ENCODE measurements around the gene SLC25A10.

The SLC25A10 gene

DNA sequence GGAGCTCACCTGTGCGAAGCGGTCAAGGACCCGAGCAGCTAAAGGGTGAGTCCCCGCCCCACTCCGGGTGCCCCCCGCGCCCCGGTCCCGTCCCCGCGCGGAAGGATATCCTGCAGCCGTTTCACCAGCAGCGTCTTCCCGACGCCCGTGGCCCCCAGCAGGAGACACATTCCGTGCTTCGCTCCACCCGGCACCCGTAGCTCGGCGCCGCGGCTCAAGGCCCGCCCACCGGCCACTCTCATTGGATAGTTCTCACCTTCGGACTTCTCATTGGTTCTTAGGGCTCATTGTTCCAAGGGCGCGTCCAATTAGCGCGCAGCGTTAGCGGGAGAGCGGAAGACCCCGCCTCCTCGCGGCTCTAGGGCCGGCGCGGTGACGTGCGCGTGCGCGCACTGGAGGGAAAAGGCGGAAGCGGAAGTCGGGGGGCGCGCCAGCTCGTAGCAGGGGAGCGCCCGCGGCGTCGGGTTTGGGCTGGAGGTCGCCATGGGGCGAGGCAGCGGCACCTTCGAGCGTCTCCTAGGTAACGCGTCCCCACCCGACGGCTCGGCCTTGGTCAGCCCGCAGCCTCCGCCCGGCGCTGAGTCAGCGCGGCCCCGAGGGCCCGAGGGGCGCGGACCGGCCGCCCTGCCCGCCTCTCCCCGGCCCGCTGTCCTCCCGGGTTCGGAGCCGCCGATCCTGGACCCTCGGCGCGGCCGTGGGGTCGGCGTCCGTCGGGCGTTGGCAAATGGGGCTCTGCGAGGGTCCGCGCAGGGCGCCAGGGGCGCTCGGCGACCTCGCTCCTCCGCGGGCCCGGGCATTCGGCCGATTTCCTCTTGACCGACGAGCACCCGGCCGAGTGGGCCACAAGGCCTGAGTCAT is 28.3 kb upstream of the SLC25A10 start, which contains the start of the genes ARL16 and HGS:
Gene ARL16, minus strand, starts transcription at position 214 of the 858 bp plus-strand sequence. Its CDS starts 44 bp downstream, at position 170.
Gene HGS, plus strand, starts transcription at position 428 of the 858 bp plus-strand sequence. Its CDS starts 56 bp downstream, at position 484.
- peak within 1 kb of the TSS; percentile 88 to 89 for H3K4me3 ChIP-seq (ENCODE audit: insufficient read depth in 1 of 2, low read depth in 1 of 2, low read length in 2 of 2)

DNA sequence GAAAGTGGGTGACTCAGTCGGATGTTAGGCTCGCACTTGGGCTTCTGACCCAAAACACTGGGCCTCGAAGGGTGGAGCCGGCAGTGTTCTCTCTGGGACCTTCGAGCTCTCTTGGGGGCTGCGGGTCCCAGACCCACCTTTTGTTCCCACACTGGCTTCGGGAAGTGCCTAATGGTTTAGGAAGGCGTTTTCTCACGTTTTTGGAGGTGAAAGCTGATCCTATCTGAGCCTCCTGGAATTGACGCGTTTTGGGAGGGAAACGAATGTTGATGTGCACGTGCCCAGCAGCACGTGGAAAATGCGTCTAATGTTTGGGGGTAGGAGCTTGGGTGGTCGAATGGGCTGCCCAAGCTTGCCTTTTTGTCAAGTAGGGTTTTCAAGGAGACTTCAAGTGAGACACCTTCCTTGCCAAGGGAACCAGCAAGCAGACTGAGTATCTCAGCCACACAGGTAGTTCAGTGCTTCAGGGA is 27.6 kb upstream of the SLC25A10 start:
- H2AK5ac ChIP-seq (ENCODE audit: low read length, severe bottlenecking) = peak overlapping the region; percentile 7
- H3K36me3 ChIP-seq (ENCODE audit: control insufficient read depth in 1 of 2, insufficient read depth in 2 of 2, low read depth in 1 of 2, low read length in 2 of 2) = peaks cover 49 to 54% of the 10 kb centered on the region in 2 experiments
- no peak overlapping the region for H2AFZ ChIP-seq (ENCODE audit: low read depth, low read length)
- H2BK15ac ChIP-seq (ENCODE audit: low read depth, poor library complexity, severe bottlenecking) = no peak overlapping the region
- peaks cover 11% of the 10 kb centered on the region for H3K79me1 ChIP-seq (replicated peaks; ENCODE audit: low read length, poor library complexity, severe bottlenecking)
- H3K4me1 ChIP-seq (ENCODE audit: control insufficient read depth, insufficient read depth, low read depth, low read length) = peaks cover 40% of the 10 kb centered on the region
- no peak overlapping the region for H2BK5ac ChIP-seq (ENCODE audit: low read depth, low read length, poor library complexity, severe bottlenecking)
- H3K9me3 ChIP-seq (ENCODE audit: control insufficient read depth, low read length) = no peaks in the 10 kb centered on the region
- H3K27ac ChIP-seq (ENCODE audit: low read length, poor library complexity, severe bottlenecking) = peak overlapping the region; percentile 85
- no peak overlapping the region for H3K14ac ChIP-seq (ENCODE audit: low read length in 2 of 2)
- peak; percentile 89 for DNase-seq
- peak overlapping the region; percentile 78 to 80 for H3K4ac ChIP-seq (ENCODE audit: low read depth in 1 of 2, low read length in 2 of 2)
- no peak overlapping the region for H4K91ac ChIP-seq (ENCODE audit: low read length)
- H2BK12ac ChIP-seq (ENCODE audit: low read length in 2 of 2) = no peak overlapping the region
- peak overlapping the region; percentile 92 for H3K9ac ChIP-seq (ENCODE audit: low read length)
- H3K23ac ChIP-seq (ENCODE audit: low read length in 2 of 2) = peak overlapping the region in 1 of 2 experiments; percentile 46
- peak overlapping the region; percentile 35 to 70 for H3K18ac ChIP-seq (ENCODE audit: low read depth in 1 of 2, low read length in 2 of 2)
- H3K27me3 ChIP-seq (ENCODE audit: control insufficient read depth in 1 of 2, insufficient read depth in 1 of 2, low read length in 2 of 2) = no peaks in the 10 kb centered on the region
- WGBS = 14% methylated on average over 16 of the region's 16 CpGs
- H3K4me2 ChIP-seq (ENCODE audit: low read length, poor library complexity, severe bottlenecking) = peak overlapping the region; percentile 92
- H2BK120ac ChIP-seq (ENCODE audit: low read depth, low read length) = no peak overlapping the region
- peak overlapping the region; percentile 50 for H4K8ac ChIP-seq (ENCODE audit: low read length)
- peak overlapping the region; percentile 88 to 89 for H3K4me3 ChIP-seq (ENCODE audit: insufficient read depth in 1 of 2, low read depth in 1 of 2, low read length in 2 of 2)

More for the DNA sequence above, 28.3 kb upstream of the SLC25A10 start, which contains the start of the genes ARL16 and HGS:
- Histone ChIP-seq H3K23ac (ENCODE audit: low read length in 2 of 2) (peak within 1 kb of the TSS in 1 of 2 experiments; percentile 70), H3K36me3 (ENCODE audit: control insufficient read depth in 1 of 2, insufficient read depth in 2 of 2, low read depth in 1 of 2, low read length in 2 of 2) (peaks cover 42 to 51% of the 10 kb centered on the region in 2 experiments), H4K8ac (ENCODE audit: low read length) (peak within 1 kb of the TSS; percentile 81), H3K9ac (ENCODE audit: low read length) (peak within 1 kb of the TSS; percentile 92), H2BK120ac (ENCODE audit: low read depth, low read length) (peak within 1 kb of the TSS; percentile 68), H4K91ac (ENCODE audit: low read length) (peak within 1 kb of the TSS; percentile 80), H2AK5ac (ENCODE audit: low read length, severe bottlenecking) (peak within 1 kb of the TSS; percentile 50), H3K27ac (ENCODE audit: low read length, poor library complexity, severe bottlenecking) (peak within 1 kb of the TSS; percentile 85), H3K4ac (ENCODE audit: low read depth in 1 of 2, low read length in 2 of 2) (peak within 1 kb of the TSS; percentile 83 to 92), H3K27me3 (ENCODE audit: control insufficient read depth in 1 of 2, insufficient read depth in 1 of 2, low read length in 2 of 2) (no peaks in the 10 kb centered on the region), H2BK5ac (ENCODE audit: low read depth, low read length, poor library complexity, severe bottlenecking) (peak within 1 kb of the TSS; percentile 87), H3K4me2 (ENCODE audit: low read length, poor library complexity, severe bottlenecking) (peak within 1 kb of the TSS; percentile 92), H3K18ac (ENCODE audit: low read depth in 1 of 2, low read length in 2 of 2) (peak within 1 kb of the TSS; percentile 70 to 84), H2BK15ac (ENCODE audit: low read depth, poor library complexity, severe bottlenecking) (peak within 1 kb of the TSS; percentile 17), H3K4me1 (ENCODE audit: control insufficient read depth, insufficient read depth, low read depth, low read length) (peaks cover 40% of the 10 kb centered on the region), H3K14ac (ENCODE audit: low read length in 2 of 2) (peak within 1 kb of the TSS; percentile 41 to 85), H3K79me1 (replicated peaks; ENCODE audit: low read length, poor library complexity, severe bottlenecking) (peaks cover 8% of the 10 kb centered on the region), H3K9me3 (ENCODE audit: control insufficient read depth, low read length) (no peaks in the 10 kb centered on the region), H2BK12ac (ENCODE audit: low read length in 2 of 2) (peak within 1 kb of the TSS in 1 of 2 experiments; percentile 39), H2AFZ (ENCODE audit: low read depth, low read length) (peak within 1 kb of the TSS; percentile 77)
- WGBS = under 1% methylated on average over 108 of the region's 112 CpGs
- DNase-seq = peak; percentile 99

DNA sequence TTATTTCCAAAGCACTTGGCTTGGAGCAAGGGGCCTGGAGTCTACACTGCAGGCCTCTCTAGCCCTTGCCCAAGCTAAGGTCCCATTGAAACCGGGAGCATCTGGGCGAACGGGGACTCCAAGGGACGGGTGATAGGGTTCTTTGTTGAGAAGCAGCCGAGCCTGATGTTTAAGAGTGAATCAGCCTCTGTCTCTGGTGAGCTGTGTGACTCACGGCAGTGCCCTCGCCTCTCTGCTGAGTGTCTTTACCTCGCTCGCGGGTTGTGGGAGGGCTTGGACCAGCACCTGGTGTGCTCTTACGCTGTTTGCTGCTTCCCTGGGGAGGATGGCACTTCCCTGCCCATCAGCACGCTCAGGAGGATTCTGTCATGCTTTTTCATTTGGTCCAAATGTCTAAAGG is 27.0 kb upstream of the SLC25A10 start:
- H3K4me1 ChIP-seq (ENCODE audit: control insufficient read depth, insufficient read depth, low read depth, low read length) = peaks cover 37% of the 10 kb centered on the region
- peaks cover 54 to 55% of the 10 kb centered on the region in 2 experiments for H3K36me3 ChIP-seq (ENCODE audit: control insufficient read depth in 1 of 2, insufficient read depth in 2 of 2, low read depth in 1 of 2, low read length in 2 of 2)
- peak overlapping the region; percentile 2 for H4K91ac ChIP-seq (ENCODE audit: low read length)
- peak overlapping the region; percentile 85 for H3K27ac ChIP-seq (ENCODE audit: low read length, poor library complexity, severe bottlenecking)
- no peak overlapping the region for H2AK5ac ChIP-seq (ENCODE audit: low read length, severe bottlenecking)
- no peaks in the 10 kb centered on the region for H3K27me3 ChIP-seq (ENCODE audit: control insufficient read depth in 1 of 2, insufficient read depth in 1 of 2, low read length in 2 of 2)
- H3K9ac ChIP-seq (ENCODE audit: low read length) = peak overlapping the region; percentile 92
- H3K79me1 ChIP-seq (replicated peaks; ENCODE audit: low read length, poor library complexity, severe bottlenecking) = peaks cover 10% of the 10 kb centered on the region
- no peak overlapping the region for H2BK12ac ChIP-seq (ENCODE audit: low read length in 2 of 2)
- no peak overlapping the region for H3K14ac ChIP-seq (ENCODE audit: low read length in 2 of 2)
- H3K4me3 ChIP-seq (ENCODE audit: insufficient read depth in 1 of 2, low read depth in 1 of 2, low read length in 2 of 2) = peak overlapping the region; percentile 88 to 89
- DNase-seq = peak; percentile 84
- no peak overlapping the region for H3K18ac ChIP-seq (ENCODE audit: low read depth in 1 of 2, low read length in 2 of 2)
- 37% methylated on average over 12 of the region's 12 CpGs for WGBS
- no peak overlapping the region for H3K4ac ChIP-seq (ENCODE audit: low read depth in 1 of 2, low read length in 2 of 2)
- H3K4me2 ChIP-seq (ENCODE audit: low read length, poor library complexity, severe bottlenecking) = peak overlapping the region; percentile 92
- H3K9me3 ChIP-seq (ENCODE audit: control insufficient read depth, low read length) = no peaks in the 10 kb centered on the region
- peak overlapping the region in 1 of 2 experiments; percentile 18 for H3K23ac ChIP-seq (ENCODE audit: low read length in 2 of 2)
- no peak overlapping the region for H2BK5ac ChIP-seq (ENCODE audit: low read depth, low read length, poor library complexity, severe bottlenecking)
- H4K8ac ChIP-seq (ENCODE audit: low read length) = no peak overlapping the region
- no peak overlapping the region for H2AFZ ChIP-seq (ENCODE audit: low read depth, low read length)
- H2BK120ac ChIP-seq (ENCODE audit: low read depth, low read length) = no peak overlapping the region
- H2BK15ac ChIP-seq (ENCODE audit: low read depth, poor library complexity, severe bottlenecking) = no peak overlapping the region

DNA sequence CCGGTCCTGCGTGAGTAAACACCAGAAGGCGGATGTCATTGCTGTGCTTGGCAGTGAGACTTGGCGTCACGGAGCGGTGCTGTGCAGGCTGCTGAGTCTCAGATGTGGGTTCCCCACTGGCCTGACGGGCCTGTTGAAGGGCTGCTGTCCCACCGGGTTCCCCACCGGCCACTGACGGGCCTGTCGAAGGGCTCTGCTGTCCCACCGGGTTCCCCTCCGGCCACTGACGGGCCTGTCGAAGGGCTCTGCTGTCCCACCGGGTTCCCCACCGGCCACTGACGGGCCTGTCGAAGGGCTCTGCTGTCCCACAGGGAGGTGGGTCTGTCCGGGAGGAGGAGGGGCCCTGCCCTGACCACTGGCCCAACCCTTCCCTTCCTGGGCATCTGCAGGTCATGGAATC is 25.5 kb upstream of the SLC25A10 start:
- H3K14ac ChIP-seq (ENCODE audit: low read length in 2 of 2) = no peak overlapping the region

More for the DNA sequence above, 25.5 kb upstream of the SLC25A10 start:
- no peak overlapping the region for H3K4me3 ChIP-seq (ENCODE audit: insufficient read depth in 1 of 2, low read depth in 1 of 2, low read length in 2 of 2)
- no peak overlapping the region for H2BK120ac ChIP-seq (ENCODE audit: low read depth, low read length)
- no peak overlapping the region for H4K91ac ChIP-seq (ENCODE audit: low read length)
- H3K23ac ChIP-seq (ENCODE audit: low read length in 2 of 2) = no peak overlapping the region
- no peak overlapping the region for H2BK12ac ChIP-seq (ENCODE audit: low read length in 2 of 2)
- H3K4ac ChIP-seq (ENCODE audit: low read depth in 1 of 2, low read length in 2 of 2) = no peak overlapping the region
- H4K8ac ChIP-seq (ENCODE audit: low read length) = no peak overlapping the region
- peaks cover 32% of the 10 kb centered on the region for H3K4me1 ChIP-seq (ENCODE audit: control insufficient read depth, insufficient read depth, low read depth, low read length)
- H3K79me1 ChIP-seq (replicated peaks; ENCODE audit: low read length, poor library complexity, severe bottlenecking) = peaks cover 10% of the 10 kb centered on the region
- no peak for DNase-seq
- H3K9ac ChIP-seq (ENCODE audit: low read length) = no peak overlapping the region
- no peak overlapping the region for H2BK15ac ChIP-seq (ENCODE audit: low read depth, poor library complexity, severe bottlenecking)
- no peaks in the 10 kb centered on the region for H3K9me3 ChIP-seq (ENCODE audit: control insufficient read depth, low read length)
- H3K27me3 ChIP-seq (ENCODE audit: control insufficient read depth in 1 of 2, insufficient read depth in 1 of 2, low read length in 2 of 2) = no peaks in the 10 kb centered on the region
- no peak overlapping the region for H3K4me2 ChIP-seq (ENCODE audit: low read length, poor library complexity, severe bottlenecking)
- no peak overlapping the region for H3K18ac ChIP-seq (ENCODE audit: low read depth in 1 of 2, low read length in 2 of 2)
- no peak overlapping the region for H2AK5ac ChIP-seq (ENCODE audit: low read length, severe bottlenecking)
- no peak overlapping the region for H2AFZ ChIP-seq (ENCODE audit: low read depth, low read length)
- peaks cover 61% of the 10 kb centered on the region in 2 experiments for H3K36me3 ChIP-seq (ENCODE audit: control insufficient read depth in 1 of 2, insufficient read depth in 2 of 2, low read depth in 1 of 2, low read length in 2 of 2)
- H2BK5ac ChIP-seq (ENCODE audit: low read depth, low read length, poor library complexity, severe bottlenecking) = no peak overlapping the region
- no peak overlapping the region for H3K27ac ChIP-seq (ENCODE audit: low read length, poor library complexity, severe bottlenecking)
- WGBS = 96% methylated on average over 20 of the region's 20 CpGs

All from mesenchymal stem cell (in vitro differentiated cells and primary cell).